Progenitor cell of endocrine pancreas (in vitro differentiated cells): ENCODE measurements around the gene PAFAH1B2. TPM values are rescaled to one million over a fixed set of nuclear protein-coding genes. Genes with fewer than 3 reads are reported as not detected.
"Not testable (repeated sequence)": the region's sequence is repeated elsewhere in the genome, so short reads cannot be mapped to it uniquely, and the experiment has no call there.

Experiments
- DNase-seq: peaks from one replicate; pipeline ENCODE4 v3.0.0; 2021; ENCODE audit warnings: low spot score; ENCODE audit not compliant: unreplicated experiment
- H3K27ac Mint-ChIP-seq: 2 replicates; pipeline ENCODE4 v1.8.0; 2021; ENCODE audit warnings: mild to moderate bottlenecking, moderate library complexity, mixed read lengths
- H3K27me3 Mint-ChIP-seq: 2 replicates; pipeline ENCODE4 v1.8.0; 2021; ENCODE audit warnings: mixed read lengths
- H3K36me3 Mint-ChIP-seq: 2 replicates; pipeline ENCODE4 v1.8.0; 2022; ENCODE audit warnings: mixed read lengths; ENCODE audit not compliant: insufficient read depth
- H3K4me1 Mint-ChIP-seq: 2 replicates; pipeline ENCODE4 v1.8.0; 2021; ENCODE audit warnings: low read depth, mixed read lengths
- H3K4me3 Mint-ChIP-seq: 2 replicates; pipeline ENCODE4 v1.8.0; 2021; ENCODE audit warnings: low read depth, mild to moderate bottlenecking, moderate library complexity, mixed read lengths
- H3K9me3 Mint-ChIP-seq: 2 replicates; pipeline ENCODE4 v1.8.0; 2021; ENCODE audit warnings: low read depth, mixed read lengths
- total RNA-seq: library from RNA; stranded (reverse); gene quantifications from 2 replicates; pipeline ENCODE4 v1.2.1, GENCODE V29; 2021
- TF ChIP-seq, protein P1 (sequence below): fragments of 200-600 bp; sonication (generic); IDR thresholded peaks from one replicate; pipeline ENCODE4 v1.5.0; 2021; ENCODE audit warnings: antibody characterized with exemption, mild to moderate bottlenecking; ENCODE audit not compliant: unreplicated experiment

The PAFAH1B2 gene
- total RNA-seq, 1 donor from 2014 or later = 121 TPM

- DNase-seq = no peak
Measured at GRCh38 chr11:117180020-117180419, 35.9 kb downstream of the PAFAH1B2 start.

GRCh38 chr11:117180661-117181585, 36.8 kb downstream of the PAFAH1B2 start:
- Mint-ChIP-seq H3K4me1 (peaks cover 34% of the 10 kb centered on the region), H3K9me3 (no peaks in the 10 kb centered on the region), H3K4me3 (peak overlapping the region; percentile 53), H3K27me3 (no peaks in the 10 kb centered on the region), H3K27ac (peak overlapping the region; percentile 24), H3K36me3 (peaks cover 2% of the 10 kb centered on the region)
- TF ChIP-seq, protein P1, sequence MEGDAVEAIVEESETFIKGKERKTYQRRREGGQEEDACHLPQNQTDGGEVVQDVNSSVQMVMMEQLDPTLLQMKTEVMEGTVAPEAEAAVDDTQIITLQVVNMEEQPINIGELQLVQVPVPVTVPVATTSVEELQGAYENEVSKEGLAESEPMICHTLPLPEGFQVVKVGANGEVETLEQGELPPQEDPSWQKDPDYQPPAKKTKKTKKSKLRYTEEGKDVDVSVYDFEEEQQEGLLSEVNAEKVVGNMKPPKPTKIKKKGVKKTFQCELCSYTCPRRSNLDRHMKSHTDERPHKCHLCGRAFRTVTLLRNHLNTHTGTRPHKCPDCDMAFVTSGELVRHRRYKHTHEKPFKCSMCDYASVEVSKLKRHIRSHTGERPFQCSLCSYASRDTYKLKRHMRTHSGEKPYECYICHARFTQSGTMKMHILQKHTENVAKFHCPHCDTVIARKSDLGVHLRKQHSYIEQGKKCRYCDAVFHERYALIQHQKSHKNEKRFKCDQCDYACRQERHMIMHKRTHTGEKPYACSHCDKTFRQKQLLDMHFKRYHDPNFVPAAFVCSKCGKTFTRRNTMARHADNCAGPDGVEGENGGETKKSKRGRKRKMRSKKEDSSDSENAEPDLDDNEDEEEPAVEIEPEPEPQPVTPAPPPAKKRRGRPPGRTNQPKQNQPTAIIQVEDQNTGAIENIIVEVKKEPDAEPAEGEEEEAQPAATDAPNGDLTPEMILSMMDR = peak; percentile 63
- DNase-seq = peak; percentile 34

More at GRCh38 chr11:117180020-117180419, 35.9 kb downstream of the PAFAH1B2 start:
- no peaks in the 10 kb centered on the region for H3K27me3 Mint-ChIP-seq
- H3K9me3 Mint-ChIP-seq = no peaks in the 10 kb centered on the region
- peaks cover 30% of the 10 kb centered on the region for H3K4me1 Mint-ChIP-seq
- H3K36me3 Mint-ChIP-seq = peaks cover 2% of the 10 kb centered on the region
- peak overlapping the region; percentile 94 for H3K4me3 Mint-ChIP-seq
- TF ChIP-seq, protein P1 = no peak
- peak overlapping the region; percentile 14 for H3K27ac Mint-ChIP-seq

DNA sequence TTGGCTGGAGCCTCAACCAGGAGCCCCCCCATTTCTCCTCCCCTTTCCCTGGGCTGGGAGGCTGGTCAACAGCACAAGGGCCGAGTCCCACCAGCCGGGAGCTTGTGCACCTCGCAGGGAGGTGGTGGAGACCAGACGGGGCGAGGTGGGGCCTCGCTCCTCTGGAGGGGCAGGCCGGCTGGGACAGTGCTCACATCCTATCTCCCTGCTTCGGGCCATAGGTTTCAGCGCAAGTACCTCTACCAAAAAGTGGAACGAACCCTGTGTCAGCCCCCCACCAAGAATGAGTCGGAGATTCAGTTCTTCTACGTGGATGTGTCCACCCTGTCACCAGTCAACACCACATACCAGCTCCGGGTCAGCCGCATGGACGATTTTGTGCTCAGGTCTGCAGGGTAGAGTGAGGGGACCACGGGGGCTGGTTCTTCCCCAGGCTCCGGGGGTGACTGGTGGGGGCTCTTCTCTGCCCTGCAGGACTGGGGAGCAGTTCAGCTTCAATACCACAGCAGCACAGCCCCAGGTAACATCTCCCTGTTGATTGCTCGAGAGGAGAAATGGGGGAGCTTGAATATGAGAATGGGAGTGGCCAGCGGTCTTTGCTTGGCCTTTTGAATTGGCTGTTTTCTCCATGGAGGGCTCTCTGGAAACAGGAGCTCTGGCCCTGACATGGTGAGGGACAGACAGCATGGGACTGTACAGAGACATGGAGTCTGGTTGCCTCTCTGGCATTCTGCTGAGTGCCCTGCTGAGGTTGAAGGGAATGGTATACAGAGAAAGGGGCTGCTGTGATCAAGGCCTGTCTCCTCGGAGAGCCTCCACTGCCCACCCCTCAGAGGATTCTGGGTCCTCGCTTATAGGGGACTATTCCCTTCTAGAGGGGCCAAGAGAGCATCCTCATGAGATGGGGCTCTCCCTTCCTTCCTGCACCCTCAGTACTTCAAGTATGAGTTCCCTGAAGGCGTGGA, 37.8 kb downstream of the PAFAH1B2 start:
- H3K36me3 Mint-ChIP-seq = peaks cover 4% of the 10 kb centered on the region
- H3K9me3 Mint-ChIP-seq = no peaks in the 10 kb centered on the region
- DNase-seq = no peak
- no peak overlapping the region for H3K27ac Mint-ChIP-seq
- TF ChIP-seq, protein P1 = no peak
- H3K4me1 Mint-ChIP-seq = peaks cover 34% of the 10 kb centered on the region
- H3K27me3 Mint-ChIP-seq = no peaks in the 10 kb centered on the region
- H3K4me3 Mint-ChIP-seq = no peak overlapping the region

GRCh38 chr11:117182551-117182935, 38.5 kb downstream of the PAFAH1B2 start:
- peaks cover 6% of the 10 kb centered on the region for H3K36me3 Mint-ChIP-seq
- DNase-seq = no peak
- H3K27ac Mint-ChIP-seq = no peak overlapping the region
- no peaks in the 10 kb centered on the region for H3K9me3 Mint-ChIP-seq
- TF ChIP-seq, protein P1 = no peak
- no peak overlapping the region for H3K4me3 Mint-ChIP-seq
- peaks cover 34% of the 10 kb centered on the region for H3K4me1 Mint-ChIP-seq
- no peaks in the 10 kb centered on the region for H3K27me3 Mint-ChIP-seq

GRCh38 chr11:117183178-117183577, 39.1 kb downstream of the PAFAH1B2 start:
- not testable (repeated sequence) for H3K9me3 Mint-ChIP-seq, H3K4me3 Mint-ChIP-seq

More at GRCh38 chr11:117183178-117183577, 39.1 kb downstream of the PAFAH1B2 start:
- peaks cover 31% of the 10 kb centered on the region for H3K4me1 Mint-ChIP-seq
- H3K36me3 Mint-ChIP-seq, DNase-seq, H3K27me3 Mint-ChIP-seq, H3K27ac Mint-ChIP-seq: not testable (repeated sequence)
